ENCODE results near the gene ALDH3B1.

Gene ALDH3B1

GRCh38 chr11:67997475-67997921 lies 12.6 kb upstream of the ALDH3B1 start:
- no peak for DNase-seq

- DNase-seq: no peak
These were observed 11.7 kb upstream of the ALDH3B1 start for GRCh38 chr11:67998150-67999045.

- no peak for DNase-seq
These were observed 10.9 kb upstream of the ALDH3B1 start for GRCh38 chr11:67999201-67999629.

- DNase-seq: no peak
These were observed 10.4 kb upstream of the ALDH3B1 start for GRCh38 chr11:67999704-68000103.

DNA sequence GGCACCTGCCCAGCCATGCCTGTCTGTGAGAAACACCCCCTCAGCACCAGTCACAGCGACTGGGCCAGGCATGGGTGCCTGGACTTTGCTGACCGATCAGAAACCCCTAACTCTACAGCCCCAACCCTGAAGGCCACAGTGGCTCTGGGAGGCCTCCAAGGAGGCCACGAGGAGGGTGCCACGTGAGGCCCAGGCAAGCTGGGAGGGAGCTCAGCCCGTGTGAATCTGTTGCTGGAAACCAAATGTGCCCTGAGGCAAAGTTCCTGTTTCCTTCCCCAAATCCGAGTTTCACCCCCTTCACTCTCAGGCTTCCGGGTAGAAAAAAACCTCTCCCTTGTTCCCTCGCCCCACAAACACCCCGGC lies 7.6 kb upstream of the ALDH3B1 start:
- no peak for DNase-seq

GRCh38 chr11:68002938-68003845 lies 6.9 kb upstream of the ALDH3B1 start:
- no peak for DNase-seq

DNA sequence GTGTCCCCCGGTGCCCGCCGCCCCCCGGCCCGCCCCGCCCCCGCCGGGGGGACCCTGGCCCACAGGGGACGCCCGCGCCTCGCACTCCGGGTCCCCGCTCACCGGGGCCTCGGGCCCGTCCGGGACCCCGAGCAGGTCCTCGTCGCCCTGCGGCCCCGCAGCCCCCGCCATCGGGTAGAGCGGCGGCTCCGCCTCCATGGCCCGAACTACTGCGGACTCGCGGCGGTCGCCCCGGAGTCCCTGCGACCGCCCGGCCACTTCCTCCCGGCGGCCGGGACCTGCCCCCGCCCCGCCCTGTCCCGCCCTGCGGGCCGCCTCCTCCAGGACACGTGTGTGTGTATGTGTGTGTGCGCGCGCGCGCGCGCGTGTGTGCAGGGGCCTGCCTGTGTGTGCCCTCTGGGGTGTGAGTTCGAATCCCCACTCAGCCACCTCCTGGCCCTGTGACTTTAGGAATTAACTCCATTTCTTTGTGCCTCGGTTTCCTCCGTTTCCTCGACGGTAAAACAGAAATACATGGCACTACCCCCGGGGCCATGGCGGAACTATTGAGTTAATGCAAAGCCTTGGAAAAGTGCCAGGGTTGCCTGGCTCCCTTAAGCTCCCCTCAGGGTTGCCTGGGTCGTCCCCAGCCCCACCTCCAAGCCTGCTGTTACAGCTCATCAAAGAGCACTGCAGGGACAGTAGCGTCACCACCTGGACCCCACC lies 6.1 kb upstream of the ALDH3B1 start, which contains the start of gene UNC93B1:
Gene UNC93B1, minus strand, starts transcription at position 252 of the 705 bp plus-strand sequence. Its CDS starts 54 bp downstream, at position 198.
- DNase-seq: no peak

DNA sequence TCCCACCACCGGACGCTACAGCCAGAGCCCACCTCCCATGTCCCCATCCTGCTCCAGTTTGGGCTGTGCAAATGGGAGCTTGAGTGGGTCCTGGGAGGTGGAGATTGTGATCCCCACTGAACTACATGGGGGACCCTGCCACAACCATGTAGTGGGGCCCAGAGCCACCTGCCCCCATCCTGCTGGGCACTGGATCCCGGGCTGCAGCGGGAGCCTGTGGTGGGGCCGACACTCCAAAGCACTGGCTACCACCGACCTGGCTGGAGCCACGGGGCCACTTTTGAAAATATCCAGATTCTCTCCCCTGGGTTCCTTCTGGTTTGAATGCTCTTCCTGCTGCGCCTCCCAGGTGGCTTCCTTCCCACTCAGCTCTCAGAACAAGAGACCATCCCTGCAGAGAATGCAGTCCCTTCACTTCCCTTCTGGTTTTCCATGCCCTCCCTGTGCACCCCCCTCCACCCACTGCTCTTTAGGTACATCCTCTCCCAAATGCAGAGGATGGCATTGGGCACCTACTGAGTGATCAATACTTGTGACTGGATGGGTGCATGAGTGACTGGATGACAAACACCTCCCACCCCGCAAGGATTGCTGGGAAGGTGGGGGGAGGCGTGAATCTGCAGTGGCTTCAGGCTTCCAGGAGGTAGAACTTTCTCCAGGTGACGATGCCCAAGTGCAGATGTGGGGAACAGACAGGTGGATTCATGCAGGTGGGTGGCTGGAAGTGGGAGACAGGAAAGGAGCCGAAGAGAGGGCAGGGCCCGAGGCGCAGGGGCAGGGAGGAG lies 5.4 kb upstream of the ALDH3B1 start:
- no peak for DNase-seq

DNA sequence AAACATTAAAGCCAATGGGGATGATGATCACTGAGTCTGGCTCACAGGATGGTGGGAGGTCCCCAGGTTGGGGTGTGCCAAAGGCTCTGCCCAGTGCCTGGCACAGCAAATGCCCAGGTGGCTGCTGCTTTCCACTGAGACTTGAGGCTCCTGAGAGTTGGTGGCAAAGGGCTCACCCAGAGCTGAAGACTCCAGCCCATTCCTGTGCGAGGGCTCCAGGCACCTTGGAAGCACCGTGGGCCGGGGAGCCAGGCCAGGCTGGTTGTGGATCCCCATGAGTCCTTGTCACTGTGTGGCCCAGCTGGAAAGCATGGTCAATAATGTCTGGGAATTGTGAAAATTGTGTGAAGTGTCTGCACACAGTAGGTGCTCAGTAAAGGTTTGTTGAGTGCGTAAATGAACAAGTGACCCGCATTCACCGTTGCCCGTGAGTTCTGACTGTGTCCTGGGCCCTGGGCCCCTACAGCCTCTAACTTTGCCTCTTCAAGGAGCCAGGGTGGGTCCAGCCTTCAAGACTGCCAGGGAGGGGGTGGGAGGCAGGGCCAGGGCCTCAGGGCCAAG lies 3.4 kb upstream of the ALDH3B1 start:
- no peak for DNase-seq

- DNase-seq: no peak
These were observed 2.4 kb upstream of the ALDH3B1 start for GRCh38 chr11:68007498-68008380.

- DNase-seq: no peak
These were observed 1.5 kb upstream of the ALDH3B1 start for GRCh38 chr11:68008381-68009337.

DNA sequence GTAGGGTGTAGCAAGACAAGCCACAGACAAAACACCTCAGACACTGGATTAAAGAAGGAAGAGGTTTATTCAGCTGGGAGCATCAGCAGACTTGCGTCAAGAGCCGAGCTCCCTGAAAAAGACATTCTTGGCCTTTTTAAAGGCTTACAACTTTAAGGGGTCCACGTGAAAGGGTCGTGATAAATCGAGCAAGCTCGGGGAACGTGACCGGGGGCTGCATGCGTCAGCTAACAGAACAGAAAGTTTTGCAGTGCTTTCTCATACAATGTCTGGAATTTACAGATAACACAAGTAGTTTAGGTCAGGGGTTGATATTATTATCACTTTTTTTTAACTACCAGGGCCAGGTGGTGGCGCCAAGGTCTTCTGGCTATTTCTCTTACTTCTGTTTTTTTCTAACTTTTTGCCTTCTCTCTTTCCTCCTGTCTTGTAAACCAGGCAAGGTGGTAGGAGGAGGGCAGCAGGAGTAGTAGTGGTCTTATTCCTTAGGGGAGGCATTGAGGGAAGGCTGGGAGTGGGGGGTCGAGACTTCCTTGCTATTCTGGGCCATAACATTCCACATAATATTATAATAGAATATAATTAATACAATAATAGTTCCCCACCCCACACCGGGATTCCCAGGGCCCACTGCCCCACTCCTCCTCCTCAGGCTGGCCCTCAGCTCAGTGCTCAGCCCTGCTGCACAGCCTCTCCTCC lies 587 bp upstream of the ALDH3B1 start:
- no peak for DNase-seq

- no peak for DNase-seq
These were observed 1.2 kb downstream of the ALDH3B1 start for GRCh38 chr11:68011051-68011943.

GRCh38 chr11:68012044-68012842 lies 2.1 kb downstream of the ALDH3B1 start:
- DNase-seq: no peak

- DNase-seq: no peak
These were observed 2.9 kb downstream of the ALDH3B1 start for GRCh38 chr11:68012843-68013610.

GRCh38 chr11:68013611-68014156 lies 3.6 kb downstream of the ALDH3B1 start:
- DNase-seq: no peak

Data from NCI-H524 treated with DMSO at 0.1 percent for 48 hours (cell line).